HG03175 (cell line): ENCODE measurements around the gene USP2.

ENCODE experiments used
- ATAC-seq: cut with Tn5 transposase; IDR thresholded peaks from one replicate; pipeline ENCODE4 v1.9.1; 2021; ENCODE audit warnings: mild to moderate bottlenecking, moderate library complexity; ENCODE audit not compliant: unreplicated experiment

The USP2 gene

DNA sequence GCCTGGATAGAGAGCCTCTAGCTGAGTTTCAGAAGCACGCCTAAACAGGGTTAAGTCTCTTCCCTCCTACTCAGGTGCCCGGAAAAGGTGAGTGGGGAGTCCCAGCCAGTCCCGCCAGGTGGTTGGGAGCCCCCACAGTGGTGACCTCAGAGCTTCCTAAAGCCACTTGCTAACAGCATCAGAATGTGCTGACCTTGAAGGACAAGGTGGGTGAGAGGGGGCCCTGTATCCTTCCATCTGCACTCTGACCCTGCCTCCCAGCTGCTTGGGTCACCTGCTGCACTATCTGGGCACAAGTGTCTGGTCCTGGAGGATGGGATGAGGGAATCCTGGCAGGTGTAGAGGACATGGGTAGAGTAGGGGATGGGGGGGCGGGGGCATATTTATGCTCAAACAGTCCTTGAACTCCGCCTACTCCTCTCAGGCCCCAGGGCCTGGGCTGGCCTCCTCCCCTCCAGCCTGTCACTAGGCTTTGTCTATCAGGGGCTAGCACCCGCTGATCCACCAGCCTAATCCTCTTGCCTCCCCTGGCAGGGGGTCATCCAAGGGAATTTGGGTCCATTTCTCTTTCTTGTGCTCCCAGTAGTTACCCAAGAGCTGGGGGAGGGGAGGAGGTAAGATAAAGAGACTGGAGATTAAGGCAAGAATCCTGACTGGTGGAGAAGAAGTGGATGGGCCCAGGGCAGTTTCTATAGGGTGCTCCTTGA is 3.4 kb downstream of the USP2 start:
- no peak for ATAC-seq

DNA sequence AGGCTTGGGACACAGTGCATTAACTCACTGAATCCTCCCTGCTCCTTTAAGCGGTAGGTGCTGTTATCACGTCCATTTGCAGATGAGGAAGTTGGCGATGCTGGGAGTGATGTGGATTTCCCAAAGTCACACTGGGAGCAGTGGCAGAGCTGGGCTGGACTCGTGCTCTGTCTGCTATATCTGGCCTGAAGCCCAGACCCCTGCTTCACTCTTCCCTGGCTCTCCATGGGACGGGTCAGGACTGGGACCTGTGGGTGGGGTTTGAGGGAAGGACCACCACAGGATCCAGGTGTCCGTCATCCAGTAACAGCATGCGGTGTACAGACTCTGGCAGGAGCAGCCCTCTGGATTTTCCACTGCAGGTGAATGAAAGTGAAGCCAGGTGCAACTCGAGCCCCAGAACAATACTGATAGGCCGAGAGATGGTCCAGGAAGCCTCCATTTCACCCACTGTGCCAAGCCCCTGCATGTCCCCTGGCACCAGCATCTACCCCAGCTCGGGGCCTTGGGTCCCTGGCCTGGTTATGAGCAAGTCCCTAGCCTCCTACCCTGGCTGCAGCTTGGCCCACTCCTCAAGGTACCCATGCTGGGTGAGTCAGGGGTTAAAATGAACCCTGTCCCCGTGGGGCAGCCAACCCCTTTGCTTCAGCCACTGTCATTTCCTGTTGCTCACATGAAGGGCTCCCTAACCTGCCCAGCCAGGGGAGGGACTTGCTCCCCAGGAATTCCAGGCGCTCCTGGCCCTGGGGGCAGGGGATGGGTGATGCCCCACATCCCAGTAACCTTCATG is 4.2 kb downstream of the USP2 start:
- no peak for ATAC-seq

DNA sequence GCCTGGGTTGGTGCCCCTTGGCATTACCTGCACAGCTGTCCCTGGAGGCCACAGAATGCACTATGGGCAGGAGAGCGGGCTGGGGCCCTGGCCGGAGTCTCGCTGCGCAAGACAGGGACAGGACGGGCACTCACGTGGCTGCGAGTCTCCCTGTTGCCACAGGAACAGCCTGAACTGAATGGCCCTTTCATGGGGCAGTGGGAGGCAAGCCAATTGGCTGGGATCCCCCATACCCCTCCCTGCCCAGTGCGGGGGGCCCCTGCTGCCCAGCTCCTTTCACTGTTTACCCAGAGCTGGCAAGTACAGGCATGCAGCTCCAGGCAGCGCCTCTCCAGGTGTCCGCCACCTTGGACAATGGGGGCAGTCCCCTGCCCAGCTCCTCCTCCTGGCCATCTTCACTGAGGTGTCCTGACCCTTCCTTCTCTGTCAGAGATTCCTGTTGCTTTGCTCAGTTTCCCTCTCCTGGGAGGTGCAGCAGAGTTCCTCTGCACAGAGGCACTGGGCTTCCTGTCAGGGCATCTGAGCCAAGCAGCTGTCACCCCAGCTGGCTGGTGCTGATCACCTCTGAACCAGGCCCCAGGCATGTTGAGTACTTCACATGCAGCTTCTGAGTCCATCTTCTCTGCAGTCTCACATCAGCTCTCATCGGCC is 5.2 kb downstream of the USP2 start:
- ATAC-seq = no peak

DNA sequence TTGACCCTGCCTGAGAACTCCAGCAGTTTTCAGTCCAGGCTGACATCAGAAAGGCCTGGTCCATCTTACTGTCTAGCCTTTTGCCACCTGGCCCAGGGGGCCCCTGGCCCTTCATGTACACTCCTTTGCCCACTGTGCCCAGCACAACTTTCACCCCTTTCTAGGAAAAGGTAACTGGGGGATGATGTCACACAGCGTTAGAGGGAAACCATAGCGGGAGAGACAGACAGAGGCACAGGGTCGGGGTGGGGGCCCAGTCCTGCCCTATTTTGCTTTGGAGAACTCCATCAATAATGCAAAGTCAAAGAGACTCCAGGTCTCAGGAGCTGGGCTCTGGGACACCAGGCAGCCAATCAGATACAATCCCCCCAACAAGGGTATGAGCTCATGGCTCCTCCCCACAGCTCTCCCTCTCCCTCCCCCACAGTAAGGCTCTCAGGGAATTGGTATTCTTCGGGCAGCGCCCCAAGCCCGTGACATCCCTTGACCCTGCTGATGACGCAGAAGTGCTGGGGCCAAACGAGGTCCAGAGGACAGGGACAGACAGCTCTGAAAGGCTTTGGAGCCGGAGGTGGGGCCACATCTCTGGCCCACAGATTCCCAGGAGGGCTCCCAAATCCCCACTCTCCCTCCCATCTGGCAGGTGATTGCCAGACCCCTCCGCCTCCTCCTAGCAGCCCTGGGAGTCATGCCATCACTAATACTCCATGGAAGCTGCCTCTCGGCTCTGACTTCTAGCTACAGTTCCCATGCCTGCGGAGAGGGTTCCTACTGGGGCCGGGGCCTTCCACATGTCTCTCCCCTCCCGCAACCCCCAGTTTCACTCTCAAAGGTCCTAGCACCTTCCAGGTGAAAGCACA is 5.9 kb downstream of the USP2 start:
- no peak for ATAC-seq

DNA sequence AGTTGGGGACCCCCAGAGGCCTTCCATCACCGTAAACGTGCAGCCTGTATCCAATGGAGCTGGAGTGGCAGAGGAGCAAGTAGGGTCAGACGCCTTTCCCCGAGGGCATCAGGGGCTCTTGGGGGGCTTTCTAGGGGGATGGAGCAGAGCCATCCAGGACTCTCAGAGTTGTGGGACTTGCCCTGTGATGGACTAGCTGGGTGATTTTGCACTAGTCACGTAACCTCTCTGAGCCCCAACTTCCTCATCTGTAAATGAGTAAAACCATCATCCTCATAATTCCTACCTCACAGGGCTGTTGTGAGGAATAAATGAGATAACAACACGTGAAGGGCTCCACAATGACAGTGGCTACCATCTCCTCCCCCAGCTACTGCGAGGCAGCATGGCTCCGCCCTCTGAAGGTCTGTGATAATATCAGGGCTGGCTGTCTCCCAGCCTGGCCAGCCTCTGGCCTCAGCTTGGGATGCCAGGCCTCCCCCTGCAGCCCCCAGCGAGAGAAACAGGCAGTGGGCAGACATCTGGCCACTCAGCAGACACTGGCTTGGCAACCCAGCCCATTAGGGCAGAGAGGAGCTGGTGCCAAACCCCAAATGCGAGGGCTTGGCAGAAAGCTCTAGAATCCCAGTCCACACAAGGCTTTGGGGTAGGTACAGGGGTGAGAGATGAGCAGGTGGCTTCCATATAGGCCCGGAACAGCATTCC is 6.7 kb downstream of the USP2 start:
- ATAC-seq = no peak

DNA sequence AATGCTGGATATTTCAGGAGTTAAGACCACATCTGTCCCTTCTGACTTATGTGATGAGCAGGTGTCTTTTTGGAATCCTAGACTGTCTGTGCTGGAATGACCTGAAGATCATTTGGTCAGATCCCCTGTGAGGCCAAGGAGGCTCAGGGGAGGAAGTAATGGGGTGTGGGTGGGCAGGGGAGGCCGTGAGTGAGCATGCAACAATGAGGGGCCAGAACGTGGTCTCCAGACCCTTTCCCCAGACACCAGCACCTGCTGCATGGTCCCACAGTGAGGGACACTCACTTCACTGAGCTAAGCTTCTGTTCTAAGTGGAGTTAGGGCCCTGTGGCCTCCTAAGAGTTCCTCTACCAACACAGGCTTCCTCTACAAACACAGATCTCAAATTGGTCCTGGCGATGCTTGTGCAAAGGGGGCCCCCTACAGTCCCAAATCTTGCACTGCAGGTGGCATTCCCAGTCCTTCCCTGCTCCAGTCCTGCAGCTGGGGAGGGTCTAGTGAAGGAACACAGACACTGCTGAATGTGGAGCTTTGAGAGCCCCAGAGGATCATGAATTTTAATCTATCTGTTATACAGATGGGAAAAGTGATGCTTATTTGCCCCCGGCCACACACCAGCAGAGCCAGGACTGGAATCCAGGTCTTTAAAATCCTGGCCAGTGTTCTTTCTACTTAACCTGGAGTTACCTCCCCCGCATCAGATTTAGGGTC is 7.4 kb downstream of the USP2 start:
- no peak for ATAC-seq

DNA sequence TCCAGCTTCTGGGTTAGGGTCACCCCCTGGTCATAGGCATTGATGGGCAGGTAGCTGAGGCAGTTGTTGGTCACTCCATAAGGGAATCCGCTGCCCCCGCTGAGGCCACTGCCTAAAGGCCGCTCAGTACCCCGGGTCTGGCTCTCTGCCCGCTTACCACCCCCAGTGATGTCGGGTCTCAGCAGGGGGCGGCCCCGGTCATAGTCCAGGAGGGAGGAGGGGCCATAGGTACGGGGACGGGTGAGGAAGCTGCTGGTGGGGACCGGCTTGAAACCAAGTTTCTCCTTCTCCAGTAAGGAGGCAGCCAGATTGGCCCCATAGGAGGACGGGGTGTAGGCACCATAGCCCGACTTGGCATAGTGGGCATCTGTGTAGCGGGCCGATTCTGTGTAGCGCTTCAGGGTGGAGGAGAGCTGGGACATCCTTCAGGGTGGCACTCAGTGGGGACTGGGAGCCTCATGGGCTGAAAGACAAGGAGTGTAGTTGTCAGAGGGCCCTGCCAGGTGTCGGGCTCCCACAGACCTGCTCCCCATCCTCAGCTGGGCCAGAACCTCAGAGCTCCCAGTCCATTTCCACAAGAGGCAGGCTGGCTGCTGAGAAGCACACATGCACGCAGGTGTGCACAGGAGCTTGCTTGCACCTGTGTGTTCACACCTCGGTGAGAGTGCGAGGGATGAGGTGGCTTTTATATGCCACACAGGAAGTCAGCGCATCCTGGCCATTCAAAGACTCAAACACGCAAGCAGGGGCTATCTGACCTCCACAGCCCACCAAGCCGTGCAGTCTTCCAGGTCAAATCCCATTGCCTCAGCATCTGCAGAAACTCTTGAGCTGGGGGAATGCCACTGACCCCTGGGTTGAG is 8.2 kb downstream of the USP2 start:
- ATAC-seq = no peak

DNA sequence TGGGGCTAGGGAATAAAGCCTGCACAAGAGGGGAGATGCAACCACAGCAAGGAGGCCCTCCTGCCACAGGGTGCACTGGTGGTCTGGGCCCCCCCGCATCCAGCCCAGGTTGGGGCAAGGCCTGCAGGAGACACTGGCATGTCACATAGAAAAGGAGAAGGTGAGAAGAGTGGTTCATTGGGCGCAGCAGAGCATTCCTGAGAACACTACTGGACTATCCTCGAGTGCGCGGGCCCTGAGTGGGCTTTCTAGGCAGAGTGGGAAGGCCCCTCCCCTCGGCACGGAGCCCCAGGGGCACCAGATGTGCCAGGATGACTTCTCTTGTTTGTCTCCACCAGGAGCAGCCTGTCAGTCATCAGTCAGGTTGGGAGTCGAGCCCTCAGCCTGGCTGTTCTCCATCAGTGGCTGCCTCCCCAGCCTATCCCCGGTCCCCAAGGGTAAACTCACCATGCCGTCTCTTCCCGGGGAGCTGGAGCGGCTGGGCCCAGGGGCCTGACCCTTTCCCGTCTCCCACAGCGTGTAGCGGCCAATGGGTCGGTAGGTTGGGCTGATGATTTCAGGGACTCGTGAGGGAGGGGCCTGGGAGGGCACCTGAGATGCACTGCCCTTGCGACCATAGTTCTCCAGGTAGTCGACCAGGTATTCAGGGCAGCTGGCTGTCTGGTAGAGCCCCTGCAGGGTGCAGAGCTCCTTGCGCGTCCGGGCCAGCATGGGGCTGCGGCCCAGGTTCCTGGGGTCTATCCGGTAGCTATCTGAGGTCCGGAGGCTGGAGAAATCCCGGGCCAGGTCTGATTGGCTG is 9.0 kb downstream of the USP2 start:
- ATAC-seq = no peak

DNA sequence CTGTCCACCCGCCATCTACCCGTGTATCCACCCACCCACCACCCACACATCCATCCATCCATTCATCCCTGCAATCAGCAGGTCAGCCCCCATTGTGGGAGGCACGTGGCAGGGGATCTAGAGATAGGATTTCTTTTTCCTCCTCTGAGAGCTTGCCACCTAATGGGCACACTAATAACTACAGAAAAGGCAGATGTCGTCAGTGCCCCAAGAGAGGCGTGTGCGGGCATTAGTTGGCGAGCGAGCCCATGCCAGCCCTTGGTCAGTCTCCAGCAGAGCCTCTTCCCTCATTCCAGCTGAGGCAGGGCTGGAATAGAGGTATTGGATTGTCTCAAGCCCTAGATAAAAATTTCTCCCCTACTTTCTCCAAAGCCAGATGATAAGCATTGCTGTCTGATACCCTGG is 9.7 kb downstream of the USP2 start:
- ATAC-seq = no peak

DNA sequence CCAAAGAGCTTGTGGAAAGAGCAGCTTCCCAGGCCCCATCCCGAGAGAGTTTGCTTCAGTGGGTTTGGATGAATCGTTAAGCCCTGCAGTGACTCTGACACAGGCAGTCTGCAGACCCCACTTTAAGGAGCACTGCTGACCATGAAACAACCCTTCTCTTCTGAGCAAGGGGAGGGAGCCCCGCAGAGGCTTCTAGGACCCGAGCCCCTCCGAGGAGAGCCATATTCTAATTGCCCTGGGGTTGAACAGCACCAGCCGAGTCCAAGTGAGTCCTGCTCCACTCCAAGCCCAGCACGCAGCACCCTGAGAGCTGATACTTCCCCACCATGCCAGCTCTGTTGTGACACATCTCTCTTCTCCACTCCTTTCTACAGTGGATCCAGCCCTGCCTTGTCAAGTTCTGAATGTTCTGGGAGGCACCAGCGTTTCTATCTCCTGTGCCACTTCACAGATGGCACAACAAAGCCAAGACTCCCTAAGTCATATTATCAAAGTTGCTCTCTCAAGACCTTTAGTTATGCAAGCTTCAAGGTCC is 10.4 kb downstream of the USP2 start:
- no peak for ATAC-seq

DNA sequence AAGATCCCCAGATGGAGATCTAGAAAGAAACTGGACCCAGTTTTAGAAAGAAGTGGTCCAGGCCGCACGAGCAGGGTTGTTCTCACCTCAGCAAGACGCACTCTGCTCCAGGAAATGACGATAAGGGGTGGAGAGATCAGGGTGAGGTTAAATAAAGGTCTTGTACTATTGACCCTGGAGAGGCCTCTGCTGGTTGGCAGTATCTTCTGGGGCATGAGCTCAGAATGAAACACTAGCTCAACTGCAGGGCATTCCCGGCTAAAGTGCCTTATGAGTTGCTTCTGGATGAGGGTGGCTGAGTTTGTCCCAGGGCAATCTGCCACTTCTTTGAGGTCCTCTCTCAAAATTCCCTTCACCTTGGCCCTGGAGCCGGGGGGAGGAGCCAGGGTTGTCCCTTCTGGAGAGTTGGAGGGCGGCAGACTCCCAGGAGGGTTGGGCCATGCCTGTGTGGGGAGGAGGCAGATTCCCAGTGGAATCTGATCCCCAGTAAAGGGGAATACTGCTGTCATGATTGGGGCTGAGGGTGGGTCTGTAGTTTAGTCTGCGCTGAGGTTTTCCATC is 10.9 kb downstream of the USP2 start:
- ATAC-seq = no peak

DNA sequence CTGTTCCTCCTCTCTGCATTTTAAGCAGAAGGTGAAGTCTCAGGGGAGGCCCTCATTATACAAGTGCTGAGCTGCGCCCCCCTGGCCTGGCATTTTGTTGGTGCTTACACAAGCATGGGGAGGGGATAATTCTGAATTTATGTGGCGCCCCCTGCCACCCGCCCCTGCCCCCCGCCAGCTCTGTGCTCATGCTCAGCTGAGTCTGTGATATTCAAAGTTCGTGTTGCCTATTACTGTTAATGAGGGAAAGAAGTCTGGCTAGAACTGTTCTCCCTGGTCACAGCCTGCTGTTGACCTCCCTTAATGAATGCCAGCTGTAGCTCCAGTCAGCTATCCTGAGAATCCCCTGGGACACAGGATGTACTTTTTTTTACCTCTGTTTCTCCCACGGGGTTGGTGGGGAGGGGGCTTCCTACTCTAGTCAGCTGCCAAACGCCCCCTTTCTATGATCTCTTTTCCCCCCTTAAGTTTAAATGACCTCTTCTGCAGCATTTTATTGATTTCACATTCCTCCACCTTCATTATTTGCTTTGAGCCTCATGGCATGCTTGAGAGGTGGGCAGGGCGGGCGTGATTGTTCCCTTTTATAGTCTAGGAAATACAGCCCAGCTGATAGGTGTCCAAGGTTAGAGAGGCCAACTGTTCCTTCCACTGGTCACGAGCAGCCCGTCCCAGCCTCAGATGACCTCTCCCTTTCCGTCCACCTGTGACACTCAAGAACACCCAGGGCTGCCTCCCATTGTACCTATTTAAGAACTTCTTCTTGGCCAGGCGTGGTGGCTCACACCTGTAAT is 12.2 kb downstream of the USP2 start:
- ATAC-seq = no peak

DNA sequence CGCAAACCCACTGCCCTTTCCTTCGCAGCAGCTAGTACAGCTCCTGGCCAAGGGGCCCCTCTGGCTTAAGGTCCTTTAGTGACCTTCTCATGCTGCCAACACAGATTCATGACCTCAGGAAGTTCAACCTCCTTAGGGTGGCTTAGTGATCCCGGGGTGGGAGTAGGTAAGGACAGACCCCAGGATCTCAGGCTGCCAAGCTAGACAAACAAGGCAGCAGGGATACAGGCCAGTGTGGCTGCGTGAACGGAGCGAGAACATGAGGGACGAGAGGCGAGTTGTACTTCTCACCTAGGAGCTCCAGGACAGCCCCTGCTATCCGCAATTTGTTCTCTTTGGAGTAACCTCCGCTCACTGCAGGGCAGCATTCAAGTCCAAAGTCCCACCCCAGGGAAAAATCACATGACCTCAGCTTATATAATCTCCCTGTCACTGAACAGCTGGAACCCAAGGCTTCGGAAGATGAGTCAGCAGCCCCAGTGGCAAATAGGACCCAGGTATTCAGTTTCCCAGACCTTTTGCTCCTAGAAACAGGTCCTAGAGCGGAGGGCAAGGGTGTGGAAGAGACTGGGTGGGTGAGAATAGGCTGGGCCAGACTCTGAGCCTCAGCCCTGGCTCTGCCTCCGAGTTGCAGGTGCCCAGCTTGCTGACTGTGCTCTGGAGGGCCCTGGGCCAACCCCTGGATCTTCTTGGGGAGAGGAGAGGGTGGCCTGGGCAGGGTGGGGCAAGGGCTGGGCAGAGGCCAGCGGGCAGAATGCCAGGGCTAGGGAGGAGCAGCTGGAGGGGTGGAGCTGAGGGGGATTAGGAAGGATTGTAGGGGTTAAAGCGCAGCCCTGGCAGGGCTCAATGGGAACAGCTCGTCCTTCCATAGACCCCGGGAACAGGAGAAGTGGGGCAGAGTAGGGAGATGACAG is 13.1 kb downstream of the USP2 start:
- no peak for ATAC-seq

DNA sequence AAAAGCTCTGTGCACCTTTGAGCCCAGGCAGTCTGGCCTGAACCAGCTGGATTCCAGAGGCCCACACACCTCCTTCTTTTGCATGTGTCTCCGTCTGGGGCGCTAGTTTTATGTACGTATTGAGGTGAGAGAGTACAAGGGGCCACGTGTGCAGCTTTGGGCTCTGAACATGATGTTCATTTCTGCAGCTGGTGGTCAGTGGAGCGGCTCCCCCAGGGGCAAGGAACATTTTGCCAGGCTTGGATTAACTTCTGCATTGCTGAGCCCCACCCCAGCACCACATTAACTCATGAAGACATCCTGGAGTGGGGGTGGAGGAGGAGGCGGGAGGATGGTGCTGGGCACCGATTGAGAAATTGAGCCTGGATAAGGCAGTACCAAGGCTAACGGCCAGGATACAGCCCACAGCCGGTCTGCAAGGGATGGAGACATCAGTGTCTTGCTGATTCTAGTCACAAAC is 13.8 kb downstream of the USP2 start:
- ATAC-seq = no peak
